SK-N-SH treated with all-trans-retinoic acid at 6 μM for 48 hours (cell line): ENCODE measurements around the gene DNASE2.

ENCODE experiments used
- CREB5 ChIP-seq: fragments of 250-450 bp; sonication (Bioruptor Pico); IDR thresholded peaks from 2 replicates; pipeline ENCODE4 v1.5.1; 2020; ENCODE audit warnings: low read depth, mild to moderate bottlenecking, moderate library complexity
- RARB ChIP-seq: fragments of 250-450 bp; sonication (Bioruptor Pico); IDR thresholded peaks from 2 replicates; pipeline ENCODE4 v1.8.0; 2021; ENCODE audit warnings: mild to moderate bottlenecking, moderate library complexity
- ZFP3 ChIP-seq: fragments of 250-450 bp; sonication (Bioruptor Pico); IDR thresholded peaks from 2 replicates; pipeline ENCODE4 v1.5.0; 2020; ENCODE audit warnings: mild to moderate bottlenecking, moderate library complexity
- ZFP30 ChIP-seq: fragments of 450-650 bp; formaldehyde crosslinking; IDR thresholded peaks from 2 replicates; pipeline ENCODE4 v1.5.0; 2022; ENCODE audit warnings: mild to moderate bottlenecking, moderate library complexity
- ZNF565 ChIP-seq: fragments of 450-650 bp; formaldehyde crosslinking; conservative IDR thresholded peaks from 2 replicates; pipeline ENCODE4 v1.5.0; 2020; ENCODE audit warnings: low read depth, mild to moderate bottlenecking, moderate library complexity
- ZNF8 ChIP-seq: fragments of 450-650 bp; formaldehyde crosslinking; IDR thresholded peaks from 2 replicates; pipeline ENCODE4 v1.5.0; 2020; ENCODE audit warnings: mild to moderate bottlenecking, moderate library complexity

- TF ChIP-seq ZFP30 (CRISPR knock-in tag) (no peak), CREB5 (CRISPR knock-in tag) (no peak), RARB (CRISPR knock-in tag) (no peak), ZFP3 (no peak), ZNF565 (no peak), ZNF8 (CRISPR knock-in tag) (no peak)
Measured at GRCh38 chr19:12880551-12881171, 588 bp downstream of the DNASE2 start.
